Fibroblast of mammary gland (primary cell): Measurements from ENCODE around the gene DDX39A.
A peak's percentile ranks its signal among the peaks of the same experiment; 100 is the strongest.
"Not testable (repeated sequence)": the region's sequence is repeated elsewhere in the genome, so short reads cannot be mapped to it uniquely, and the experiment has no call there.

Experiments
- DNase-seq: peaks from one replicate; pipeline ENCODE4 v3.0.0-alpha.2; 2010; ENCODE audit warnings: low read depth
- H3K4me3 ChIP-seq: 2 replicates; pipeline ENCODE4 v1.5.1; 2011; ENCODE audit warnings: low read depth, mild to moderate bottlenecking, low read length, moderate library complexity; ENCODE audit not compliant: control insufficient read depth
- CTCF ChIP-seq: conservative IDR thresholded peaks from 2 replicates; pipeline ENCODE4 v1.5.1; 2011; ENCODE audit warnings: low read depth, low read length, inconsistent platforms; ENCODE audit not compliant: control insufficient read depth, insufficient read depth

The DDX39A gene

DNA sequence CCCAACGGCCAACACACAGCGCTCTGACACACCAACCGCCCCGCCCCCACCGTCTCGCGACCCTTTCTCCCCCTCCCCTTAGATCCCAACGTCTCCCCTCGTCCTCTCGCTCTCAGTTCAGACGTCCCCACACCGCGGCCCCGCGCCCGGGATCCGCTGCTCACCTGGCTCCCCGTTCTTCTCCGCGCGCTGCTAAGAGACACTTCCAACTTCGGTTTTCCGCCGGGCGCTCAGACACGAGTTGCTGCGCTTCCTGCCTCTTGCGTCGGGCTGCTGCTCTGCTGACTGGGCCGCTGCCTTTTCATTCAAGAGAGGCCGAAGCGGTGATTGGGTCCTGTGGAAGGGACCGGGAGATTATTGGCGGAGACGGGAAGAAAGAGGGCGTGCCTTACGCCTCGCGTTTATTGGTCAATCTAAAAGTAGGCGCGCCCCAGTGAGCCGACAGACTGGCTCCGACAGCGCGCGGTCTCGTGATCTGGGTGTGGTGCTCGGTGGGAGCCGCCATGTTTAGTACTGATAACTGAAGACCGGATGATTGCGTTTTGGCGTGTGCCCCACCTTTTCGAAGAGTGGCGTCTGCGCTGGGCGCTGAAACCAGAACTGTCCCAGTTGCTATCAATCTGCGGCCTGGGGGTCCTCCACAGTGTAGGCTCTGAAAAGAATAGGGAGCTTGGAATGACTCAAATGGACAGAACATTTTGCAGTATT, at the start of gene DDX39A:
Gene DDX39A (minus strand): TSS at position 236 of the 708 bp plus-strand sequence. CDS start 6,121 bp downstream, outside the sequence.
- peak within 1 kb of the TSS; percentile 94 for H3K4me3 ChIP-seq
- DNase-seq, result peak; percentile 99
- TF ChIP-seq CTCF, result no peak

GRCh38 chr19:14467816-14468215, 48.7 kb upstream of the DDX39A start:
- H3K4me3 ChIP-seq, result no peak overlapping the region
- no peak for TF ChIP-seq CTCF

DNA sequence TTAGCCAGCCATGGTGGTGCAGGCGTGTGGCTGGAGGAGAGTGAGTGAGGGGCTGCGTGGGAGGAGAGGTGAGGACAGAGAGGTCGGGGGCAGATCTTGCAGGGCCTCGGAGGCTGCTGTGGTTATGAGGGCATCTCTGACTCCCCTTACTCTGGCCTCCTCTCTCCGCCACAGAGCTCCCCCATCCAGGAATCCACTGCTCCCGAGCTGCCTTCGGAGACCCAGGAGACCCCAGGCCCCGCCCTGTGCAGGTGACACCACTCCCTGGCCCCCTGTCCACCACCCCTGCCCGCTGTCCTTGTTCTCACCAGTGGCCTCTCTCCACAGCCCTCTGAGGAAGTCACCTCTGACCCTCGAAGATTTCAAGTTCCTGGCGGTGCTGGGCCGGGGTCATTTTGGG, 48.2 kb upstream of the DDX39A start:
- DNase-seq, result no peak
- H3K4me3 ChIP-seq, result no peak overlapping the region
- TF ChIP-seq CTCF, result no peak

More at GRCh38 chr19:14467816-14468215, 48.7 kb upstream of the DDX39A start:
- DNase-seq, result no peak

GRCh38 chr19:14463747-14464146, 44.6 kb upstream of the DDX39A start:
- no peak overlapping the region for H3K4me3 ChIP-seq
- TF ChIP-seq CTCF, result no peak
- no peak for DNase-seq

- not testable (repeated sequence) for DNase-seq, H3K4me3 ChIP-seq
Observed at GRCh38 chr19:14462401-14462800, 43.3 kb upstream of the DDX39A start.

DNA sequence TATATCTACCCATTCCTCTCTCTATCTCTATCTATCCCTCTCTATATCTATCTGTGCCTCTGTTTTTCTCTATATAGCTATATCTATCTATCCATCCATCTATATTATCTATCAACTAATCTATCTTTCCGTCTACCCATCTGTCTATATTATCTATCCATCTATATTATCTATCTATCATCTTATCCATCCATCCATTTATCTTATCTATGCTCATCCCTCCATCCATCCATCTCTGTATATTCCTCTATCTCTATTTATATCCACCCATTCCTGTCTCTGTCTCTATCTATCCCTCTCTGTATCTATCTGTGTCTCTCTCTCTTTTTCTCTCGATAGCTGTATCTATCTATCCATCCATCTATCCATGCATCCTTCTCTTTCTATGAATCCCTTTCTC, 41.8 kb upstream of the DDX39A start:
- DNase-seq, result no peak
- no peak for TF ChIP-seq CTCF
- no peak overlapping the region for H3K4me3 ChIP-seq

DNA sequence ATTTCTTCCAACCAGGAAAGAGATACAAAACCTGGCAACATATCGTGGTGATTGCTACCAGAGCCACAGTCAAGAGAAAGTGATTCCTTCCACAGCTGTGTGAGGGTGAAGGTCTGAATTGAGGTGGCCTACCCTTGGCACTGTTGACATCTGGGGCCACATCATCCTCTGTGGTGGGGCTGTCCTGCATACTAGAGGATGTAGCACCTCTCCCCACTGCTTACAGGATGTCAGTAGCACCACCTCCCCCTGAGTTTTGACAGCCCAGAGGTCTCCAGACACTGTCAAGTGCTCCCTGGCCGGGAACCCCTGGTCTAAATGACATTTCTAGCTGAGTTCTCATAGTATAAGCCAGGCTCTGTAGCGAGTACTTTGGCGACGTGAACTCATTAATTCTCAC, 40.6 kb upstream of the DDX39A start:
- no peak overlapping the region for H3K4me3 ChIP-seq
- TF ChIP-seq CTCF, result no peak
- no peak for DNase-seq

- not testable (repeated sequence) for DNase-seq, H3K4me3 ChIP-seq
Observed at GRCh38 chr19:14452303-14452702, 33.2 kb upstream of the DDX39A start.
